HFFc6 (cell line): ENCODE results near the gene GJB4. TPM values are rescaled to one million over a fixed set of nuclear protein-coding genes. Genes with fewer than 3 reads are reported as not detected.

Experiments used
- DNase-seq: peaks from one replicate; pipeline ENCODE4 v3.0.0-alpha.2; 2018
- H3K27ac Mint-ChIP-seq: 2 replicates; pipeline ENCODE4 v1.8.0; 2020; ENCODE audit warnings: mild to moderate bottlenecking, mixed read lengths
- H3K27me3 Mint-ChIP-seq: 2 replicates; pipeline ENCODE4 v1.8.0; 2021; ENCODE audit warnings: mild to moderate bottlenecking, moderate library complexity, mixed read lengths; ENCODE audit not compliant: insufficient read depth
- H3K36me3 Mint-ChIP-seq: 2 replicates; pipeline ENCODE4 v1.8.0; 2021; ENCODE audit warnings: low read depth, mixed read lengths
- H3K4me1 Mint-ChIP-seq: 2 replicates; pipeline ENCODE4 v1.8.0; 2020; ENCODE audit warnings: low read depth, mixed read lengths
- H3K4me3 Mint-ChIP-seq: 2 replicates; pipeline ENCODE4 v1.8.0; 2020; ENCODE audit warnings: mild to moderate bottlenecking, moderate library complexity, mixed read lengths
- H3K9me3 Mint-ChIP-seq: 2 replicates; pipeline ENCODE4 v1.8.0; 2020; ENCODE audit warnings: mild to moderate bottlenecking, mixed read lengths
- total RNA-seq, 6 experiments: library from RNA; stranded (reverse); fragmentation: NEBNext Ultra II Directional; extraction: Animal tissue kit (Norgen Biotek cat#: 25700); gene quantifications; 2 replicates in 1 of 6; 3 replicates in 5 of 6; pipeline ENCODE4 v1.2.3, GENCODE V29; 2021
- TF ChIP-seq, protein P1 (sequence below): fragments of 200-600 bp; sonication (generic); IDR thresholded peaks from 2 replicates; pipeline ENCODE4 v1.5.0; 2021; ENCODE audit warnings: antibody characterized with exemption, mild to moderate bottlenecking

GJB4 gene
- total RNA-seq, 6 experiments from 2014 or later = not detected

DNA sequence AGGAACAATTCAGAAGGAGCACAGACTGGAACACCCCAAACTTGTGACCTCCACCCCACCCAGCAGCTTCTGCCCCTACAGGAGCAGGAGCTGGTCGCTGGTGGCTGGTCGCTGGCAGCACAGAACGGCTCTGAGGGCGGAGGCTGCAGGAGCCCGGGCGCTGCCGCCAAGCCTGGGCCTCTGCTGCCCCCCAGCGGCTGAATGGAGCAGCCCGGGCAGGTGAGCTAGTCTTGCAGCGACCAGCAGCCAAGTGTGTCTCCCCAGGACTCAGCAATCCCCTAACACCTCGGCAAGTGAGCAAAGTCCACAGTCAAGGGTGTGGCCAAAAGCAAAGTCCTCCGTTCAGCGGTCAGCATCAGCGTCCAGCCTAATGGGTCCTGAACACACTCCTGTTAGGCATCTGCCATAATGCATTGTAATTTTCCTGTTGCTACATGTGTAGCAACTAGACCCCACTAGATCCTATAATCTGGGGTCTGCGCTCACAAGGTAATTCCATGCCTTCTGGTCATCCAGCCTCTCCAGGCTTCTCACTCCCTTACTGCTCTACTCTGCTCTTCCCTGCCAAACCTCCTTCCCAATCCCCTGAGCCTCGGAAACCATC, 16.8 kb upstream of the GJB4 start:
- Mint-ChIP-seq H3K9me3 (no peaks in the 10 kb centered on the region), H3K27me3 (peaks cover 19% of the 10 kb centered on the region), H3K4me1 (no peaks in the 10 kb centered on the region), H3K27ac (no peak overlapping the region), H3K4me3 (no peak overlapping the region), H3K36me3 (no peaks in the 10 kb centered on the region)
- TF ChIP-seq, protein P1, sequence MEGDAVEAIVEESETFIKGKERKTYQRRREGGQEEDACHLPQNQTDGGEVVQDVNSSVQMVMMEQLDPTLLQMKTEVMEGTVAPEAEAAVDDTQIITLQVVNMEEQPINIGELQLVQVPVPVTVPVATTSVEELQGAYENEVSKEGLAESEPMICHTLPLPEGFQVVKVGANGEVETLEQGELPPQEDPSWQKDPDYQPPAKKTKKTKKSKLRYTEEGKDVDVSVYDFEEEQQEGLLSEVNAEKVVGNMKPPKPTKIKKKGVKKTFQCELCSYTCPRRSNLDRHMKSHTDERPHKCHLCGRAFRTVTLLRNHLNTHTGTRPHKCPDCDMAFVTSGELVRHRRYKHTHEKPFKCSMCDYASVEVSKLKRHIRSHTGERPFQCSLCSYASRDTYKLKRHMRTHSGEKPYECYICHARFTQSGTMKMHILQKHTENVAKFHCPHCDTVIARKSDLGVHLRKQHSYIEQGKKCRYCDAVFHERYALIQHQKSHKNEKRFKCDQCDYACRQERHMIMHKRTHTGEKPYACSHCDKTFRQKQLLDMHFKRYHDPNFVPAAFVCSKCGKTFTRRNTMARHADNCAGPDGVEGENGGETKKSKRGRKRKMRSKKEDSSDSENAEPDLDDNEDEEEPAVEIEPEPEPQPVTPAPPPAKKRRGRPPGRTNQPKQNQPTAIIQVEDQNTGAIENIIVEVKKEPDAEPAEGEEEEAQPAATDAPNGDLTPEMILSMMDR = peak; percentile 96
- DNase-seq = peak; percentile 51

DNA sequence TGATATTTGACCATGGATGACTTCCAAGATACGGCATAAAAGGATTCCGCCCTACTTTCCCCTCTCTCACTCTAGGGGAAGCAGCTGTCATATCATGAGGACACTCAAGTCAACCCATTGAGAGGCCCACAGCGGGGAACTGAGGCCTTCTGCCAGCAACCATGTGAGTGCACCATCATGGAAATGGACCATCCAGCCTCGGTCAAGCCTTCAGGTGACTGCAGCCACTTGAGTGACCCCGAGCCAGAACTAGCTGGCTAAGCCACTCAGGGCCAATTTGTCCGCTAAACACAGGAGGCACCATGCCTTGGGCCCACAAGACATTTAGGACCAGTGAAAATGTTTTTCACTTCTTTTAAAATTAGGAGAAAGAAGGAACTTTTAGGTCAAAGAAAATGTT, 15.8 kb upstream of the GJB4 start:
- Mint-ChIP-seq H3K36me3 (no peaks in the 10 kb centered on the region), H3K27me3 (peaks cover 22% of the 10 kb centered on the region)
- DNase-seq = no peak

DNA sequence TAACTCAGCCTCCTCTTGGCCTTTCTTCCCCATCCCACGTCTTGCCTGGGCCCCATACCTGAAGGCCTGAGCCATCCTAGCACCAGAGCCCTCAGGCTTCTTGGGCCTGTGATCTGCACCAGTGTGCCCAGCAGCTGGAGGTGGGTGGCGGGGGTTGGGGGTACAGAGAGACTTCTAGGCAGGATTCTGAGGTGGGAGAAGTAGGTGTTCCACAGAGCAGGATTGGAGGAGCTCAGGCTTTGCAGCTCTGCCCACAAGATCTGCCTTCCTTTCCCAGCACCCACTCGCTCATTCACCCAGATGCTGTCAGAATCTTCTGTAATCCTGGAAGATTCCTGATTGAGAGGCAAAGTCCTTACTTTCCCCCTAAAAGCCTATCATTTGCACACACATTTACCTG, 14.7 kb upstream of the GJB4 start:
- DNase-seq = no peak
- Mint-ChIP-seq H3K4me1 (no peaks in the 10 kb centered on the region), H3K27me3 (peaks cover 23% of the 10 kb centered on the region), H3K27ac (no peak overlapping the region), H3K36me3 (no peaks in the 10 kb centered on the region), H3K9me3 (no peaks in the 10 kb centered on the region), H3K4me3 (no peak overlapping the region)
- TF ChIP-seq, protein P1 = no peak

More for the DNA sequence above, 15.8 kb upstream of the GJB4 start:
- H3K27ac Mint-ChIP-seq = no peak overlapping the region
- no peak overlapping the region for H3K4me3 Mint-ChIP-seq
- TF ChIP-seq, protein P1 = no peak
- no peaks in the 10 kb centered on the region for H3K9me3 Mint-ChIP-seq
- H3K4me1 Mint-ChIP-seq = no peaks in the 10 kb centered on the region

DNA sequence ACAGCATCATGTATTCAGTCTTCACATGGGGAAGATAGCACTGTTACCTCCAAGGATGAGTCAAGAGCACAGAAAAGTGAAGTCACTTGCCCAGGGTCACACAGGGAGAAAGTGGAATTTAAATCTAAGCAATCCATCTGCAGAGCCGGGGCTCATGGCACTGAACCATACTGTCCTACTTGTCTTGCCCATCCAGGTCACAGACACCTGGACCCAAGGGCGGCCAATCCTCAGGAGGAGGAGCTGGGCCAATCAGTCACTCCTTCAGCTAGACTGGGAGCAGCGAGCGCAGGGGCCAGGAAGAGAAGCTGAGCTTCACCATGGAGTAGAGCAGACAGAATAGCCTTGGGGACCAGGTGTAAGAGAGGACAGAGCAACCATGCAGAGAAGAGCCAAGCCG, 13.9 kb upstream of the GJB4 start:
- no peaks in the 10 kb centered on the region for H3K36me3 Mint-ChIP-seq
- no peaks in the 10 kb centered on the region for H3K9me3 Mint-ChIP-seq
- 0 out of 2 replicates have a peak, but pooled peaks cover 3% of the 10 kb centered on the region for H3K4me1 Mint-ChIP-seq
- DNase-seq = no peak
- H3K27me3 Mint-ChIP-seq = peaks cover 19% of the 10 kb centered on the region
- H3K27ac Mint-ChIP-seq = no peak overlapping the region
- TF ChIP-seq, protein P1 = no peak
- H3K4me3 Mint-ChIP-seq = no peak overlapping the region

DNA sequence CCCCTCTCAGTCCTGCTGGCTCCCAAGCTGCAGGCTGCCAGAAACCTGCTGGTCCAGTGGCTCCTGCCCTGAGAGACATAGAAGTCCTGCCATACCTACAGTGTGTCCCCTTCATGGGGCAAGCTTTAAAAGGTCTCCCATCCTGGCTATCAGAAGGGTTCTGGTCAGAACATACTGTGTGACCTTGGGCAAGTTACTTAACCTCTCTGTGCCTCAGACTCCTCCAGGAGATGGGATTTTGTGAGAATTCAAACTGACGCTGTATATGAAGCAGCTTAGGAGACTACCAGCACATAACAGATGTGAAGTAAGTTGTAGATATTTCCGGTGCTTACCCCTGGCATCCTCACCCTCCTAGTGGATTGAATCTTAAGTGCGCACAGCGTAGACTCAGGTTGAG, 13.4 kb upstream of the GJB4 start:
- H3K4me3 Mint-ChIP-seq = no peak overlapping the region
- TF ChIP-seq, protein P1 = no peak
- 0 out of 2 replicates have a peak, but pooled peaks cover 6% of the 10 kb centered on the region for H3K4me1 Mint-ChIP-seq
- DNase-seq = no peak
- H3K36me3 Mint-ChIP-seq = no peaks in the 10 kb centered on the region
- H3K9me3 Mint-ChIP-seq = no peaks in the 10 kb centered on the region
- H3K27me3 Mint-ChIP-seq = peaks cover 22% of the 10 kb centered on the region
- H3K27ac Mint-ChIP-seq = no peak overlapping the region
